Panc1 (cell line): ENCODE data around the gene SLC25A45.

Source experiments
- CTCF ChIP-seq: fragments of 450-650 bp; IDR thresholded peaks from 2 replicates; pipeline ENCODE4 v1.5.1; 2017; ENCODE audit warnings: mild to moderate bottlenecking
- POLR2AphosphoS5 ChIP-seq: IDR thresholded peaks from 2 replicates; pipeline ENCODE4 v1.6.1; 2012; ENCODE audit warnings: mild to moderate bottlenecking, low read depth, low read length, moderate library complexity

GRCh38 chr11:65404638-65405339 lies 22.3 kb upstream of the SLC25A45 start:
- TF ChIP-seq CTCF (no peak), POLR2AphosphoS5 (no peak)
